CD4-positive, alpha-beta T cell (primary cell): Measurements from ENCODE around the gene CAPZB. TPM values are rescaled to one million over a fixed set of nuclear protein-coding genes. Genes with fewer than 3 reads are reported as not detected.

Experiments used
- ATAC-seq: fragments of 200-7000 bp; cut with Tn5 transposase; one replicate; pipeline ENCODE4 v1.10.0; 2022; ENCODE audit warnings: mild to moderate bottlenecking; ENCODE audit not compliant: poor library complexity
- CTCF ChIA-PET: fragments of 350-600 bp; sonication (Branson Sonifier 250); formaldehyde crosslinking; loops from one replicate; lab custom pipeline; 2021; ENCODE audit warnings: antibody characterized with exemption, inconsistent platforms; lab: Charles Lee
- POLR2A ChIA-PET: fragments of 350-600 bp; sonication (Branson Sonifier 250); formaldehyde crosslinking; loops from one replicate; lab custom pipeline; 2021; ENCODE audit warnings: antibody characterized with exemption, inconsistent platforms; lab: Charles Lee
- DNase-seq, 14 experiments: peaks; one replicate each; pipeline ENCODE4 v3.0.0-alpha.2; 2013 to 2020; ENCODE audit warnings: mixed read lengths in 2 of 14
- H3K27ac ChIP-seq, 2 donors: one replicate each; pipeline versions ENCODE4 v1.5.1 to v1.7.0; 2013; ENCODE audit warnings: low read length in 2 of 2, low read depth in 1 of 2, mild to moderate bottlenecking in 1 of 2
- H3K27me3 ChIP-seq, 2 experiments: 1 replicate in 1 of 2; 2 replicates in 1 of 2; pipeline versions ENCODE4 v1.6.1 to v1.7.0; 2013; ENCODE audit warnings: low read length in 2 of 2, control low read depth in 1 of 2, mild to moderate bottlenecking in 1 of 2, moderate library complexity in 1 of 2; ENCODE audit not compliant: insufficient read depth in 2 of 2, control insufficient read depth in 1 of 2
- H3K36me3 ChIP-seq: one replicate; pipeline ENCODE4 v1.6.1; 2013; ENCODE audit warnings: low read length, control low read depth; ENCODE audit not compliant: insufficient read depth
- H3K4me1 ChIP-seq: one replicate; pipeline ENCODE4 v1.6.1; 2013; ENCODE audit warnings: low read length, control low read depth; ENCODE audit not compliant: insufficient read depth
- H3K4me3 ChIP-seq: one replicate; pipeline ENCODE4 v1.5.1; 2013; ENCODE audit warnings: mild to moderate bottlenecking, low read length, moderate library complexity
- H3K9me3 ChIP-seq, 2 experiments: 1 replicate in 1 of 2; 2 replicates in 1 of 2; pipeline versions ENCODE4 v1.6.1 to v1.7.0; 2013; ENCODE audit warnings: low read length in 2 of 2, mild to moderate bottlenecking in 2 of 2, control low read depth in 1 of 2, moderate library complexity in 1 of 2; ENCODE audit not compliant: control insufficient read depth in 1 of 2, insufficient read depth in 1 of 2
- H3K27ac Mint-ChIP-seq: one replicate; pipeline ENCODE4 v1.8.0; 2020; ENCODE audit warnings: mixed read lengths
- H3K27me3 Mint-ChIP-seq: one replicate; pipeline ENCODE4 v1.8.0; 2021; ENCODE audit warnings: mixed read lengths
- H3K36me3 Mint-ChIP-seq: one replicate; pipeline ENCODE4 v1.8.0; 2021; ENCODE audit warnings: low read depth, mixed read lengths
- H3K4me1 Mint-ChIP-seq: one replicate; pipeline ENCODE4 v1.8.0; 2021; ENCODE audit warnings: low read depth, mixed read lengths
- H3K4me3 Mint-ChIP-seq: one replicate; pipeline ENCODE4 v1.8.0; 2020; ENCODE audit warnings: mild to moderate bottlenecking, mixed read lengths
- H3K9me3 Mint-ChIP-seq: one replicate; pipeline ENCODE4 v1.8.0; 2020; ENCODE audit warnings: mixed read lengths
- intact Hi-C, 2 experiments: fragments of 100-400 bp; cut with DNase I in 1 of 2; cut with micrococcal nuclease in 1 of 2; formaldehyde crosslinking; loops; one replicate each; pipeline versions ENCODE4 v1.15.1 to v1.9.0; 2023 to 2025; cut with DNase I, micrococcal nuclease
- total RNA-seq, 174 experiments: library from RNA in 2 of 174; stranded (reverse) in 2 of 174; gene quantifications; one replicate each; pipeline ENCODE4 v1.2.3 and lab custom pipeline; 2021 to 2026
- TF ChIP-seq, protein P1 (sequence below): fragments of 200-600 bp; IDR thresholded peaks from one replicate; pipeline ENCODE4 v1.8.0; 2022; ENCODE audit warnings: antibody characterized with exemption, mild to moderate bottlenecking

CAPZB gene
- total RNA-seq, 2 experiments from 2014 or later: 168 to 173 TPM

- peaks cover 54% of the 10 kb centered on the region for H3K36me3 Mint-ChIP-seq
- DNase-seq: peak in 6 of 14 experiments; percentile 29 to 64 (median 50)
- H3K27ac Mint-ChIP-seq: peak overlapping the region; percentile 86
- ChIA-PET CTCF (interaction anchor here (1.0 to 2.1 kb wide), 3 partner anchors 14 to 170 kb away, joined by 4 to 6 read pairs (median 4); no protein-coding TSS in a partner anchor), POLR2A (interaction anchor here (0.9 to 18.5 kb wide), 8 partner anchors 16 to 118 kb away, joined by 3 to 442 read pairs (median 6); a partner anchor contains a TSS)
- Histone ChIP-seq H3K27ac (peak overlapping the region; percentile 49 to 88), H3K27me3 (no peaks in the 10 kb centered on the region), H3K36me3 (peaks cover 39% of the 10 kb centered on the region), H3K4me1 (peaks cover 86% of the 10 kb centered on the region), H3K9me3 (no peaks in the 10 kb centered on the region), H3K4me3 (peak overlapping the region; percentile 78)
- peak overlapping the region; percentile 94 for H3K4me3 Mint-ChIP-seq
- TF ChIP-seq, protein P1, sequence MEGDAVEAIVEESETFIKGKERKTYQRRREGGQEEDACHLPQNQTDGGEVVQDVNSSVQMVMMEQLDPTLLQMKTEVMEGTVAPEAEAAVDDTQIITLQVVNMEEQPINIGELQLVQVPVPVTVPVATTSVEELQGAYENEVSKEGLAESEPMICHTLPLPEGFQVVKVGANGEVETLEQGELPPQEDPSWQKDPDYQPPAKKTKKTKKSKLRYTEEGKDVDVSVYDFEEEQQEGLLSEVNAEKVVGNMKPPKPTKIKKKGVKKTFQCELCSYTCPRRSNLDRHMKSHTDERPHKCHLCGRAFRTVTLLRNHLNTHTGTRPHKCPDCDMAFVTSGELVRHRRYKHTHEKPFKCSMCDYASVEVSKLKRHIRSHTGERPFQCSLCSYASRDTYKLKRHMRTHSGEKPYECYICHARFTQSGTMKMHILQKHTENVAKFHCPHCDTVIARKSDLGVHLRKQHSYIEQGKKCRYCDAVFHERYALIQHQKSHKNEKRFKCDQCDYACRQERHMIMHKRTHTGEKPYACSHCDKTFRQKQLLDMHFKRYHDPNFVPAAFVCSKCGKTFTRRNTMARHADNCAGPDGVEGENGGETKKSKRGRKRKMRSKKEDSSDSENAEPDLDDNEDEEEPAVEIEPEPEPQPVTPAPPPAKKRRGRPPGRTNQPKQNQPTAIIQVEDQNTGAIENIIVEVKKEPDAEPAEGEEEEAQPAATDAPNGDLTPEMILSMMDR: no peak
- no peaks in the 10 kb centered on the region for H3K9me3 Mint-ChIP-seq
- H3K27me3 Mint-ChIP-seq: no peaks in the 10 kb centered on the region
- intact Hi-C loops: loop anchor here in 1 of 2 experiments (2.0 to 5.0 kb wide), 3 partner anchors 14 to 276 kb away; no protein-coding TSS in a partner anchor
- no peak for ATAC-seq
- H3K4me1 Mint-ChIP-seq: peaks cover 83% of the 10 kb centered on the region
Observed at GRCh38 chr1:19483261-19483660, 2.1 kb downstream of the CAPZB start.

DNA sequence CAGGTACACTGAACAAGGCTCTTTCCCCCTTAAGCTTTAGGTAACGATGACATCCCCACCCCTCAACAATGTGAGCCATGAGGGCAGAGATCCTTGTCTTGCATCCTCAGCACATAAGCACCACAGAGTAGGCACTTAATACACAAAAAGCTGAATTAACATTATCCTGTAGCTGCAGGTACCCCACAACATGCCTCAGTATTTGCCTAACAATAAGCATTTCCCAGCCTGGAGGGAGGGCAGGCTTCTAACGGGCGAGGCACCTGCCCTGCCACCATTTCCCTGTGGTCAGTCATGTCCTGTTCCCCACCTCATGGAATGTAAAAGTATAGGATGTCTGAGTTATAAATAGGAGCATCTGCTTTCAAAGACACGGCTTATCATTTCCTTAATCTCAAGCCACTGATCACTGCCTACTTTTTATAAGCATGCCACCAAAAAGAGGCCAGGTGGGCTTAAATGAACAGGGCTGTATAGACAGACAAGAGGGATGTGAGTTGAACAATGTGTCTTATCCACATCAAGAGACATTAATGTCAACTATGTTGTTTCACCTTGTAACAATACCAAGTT lies 3.4 kb downstream of the CAPZB start:
- Histone ChIP-seq H3K36me3 (peaks cover 40% of the 10 kb centered on the region), H3K4me1 (peaks cover 86% of the 10 kb centered on the region), H3K4me3 (peak overlapping the region; percentile 4), H3K27ac (peak overlapping the region; percentile 18 to 51), H3K9me3 (no peaks in the 10 kb centered on the region), H3K27me3 (no peaks in the 10 kb centered on the region)
- DNase-seq (no peak), ATAC-seq (no peak)
- POLR2A ChIA-PET: interaction anchor here (1.1 to 18.5 kb wide), 3 partner anchors 9 to 115 kb away, joined by 4 to 442 read pairs (median 4); a partner anchor contains a TSS
- peaks cover 86% of the 10 kb centered on the region for H3K4me1 Mint-ChIP-seq
- peak overlapping the region; percentile 94 for H3K4me3 Mint-ChIP-seq
- no peaks in the 10 kb centered on the region for H3K9me3 Mint-ChIP-seq
- CTCF ChIA-PET: interaction anchor here (0.8 to 2.1 kb wide), 3 partner anchors 16 to 171 kb away, joined by 3 to 6 read pairs (median 4); no protein-coding TSS in a partner anchor
- peaks cover 62% of the 10 kb centered on the region for H3K36me3 Mint-ChIP-seq
- no peaks in the 10 kb centered on the region for H3K27me3 Mint-ChIP-seq
- peak overlapping the region; percentile 86 for H3K27ac Mint-ChIP-seq
- TF ChIP-seq, protein P1: no peak
- intact Hi-C loops: loop anchor here in 1 of 2 experiments (2.0 to 5.0 kb wide), 3 partner anchors 13 to 275 kb away; no protein-coding TSS in a partner anchor

DNA sequence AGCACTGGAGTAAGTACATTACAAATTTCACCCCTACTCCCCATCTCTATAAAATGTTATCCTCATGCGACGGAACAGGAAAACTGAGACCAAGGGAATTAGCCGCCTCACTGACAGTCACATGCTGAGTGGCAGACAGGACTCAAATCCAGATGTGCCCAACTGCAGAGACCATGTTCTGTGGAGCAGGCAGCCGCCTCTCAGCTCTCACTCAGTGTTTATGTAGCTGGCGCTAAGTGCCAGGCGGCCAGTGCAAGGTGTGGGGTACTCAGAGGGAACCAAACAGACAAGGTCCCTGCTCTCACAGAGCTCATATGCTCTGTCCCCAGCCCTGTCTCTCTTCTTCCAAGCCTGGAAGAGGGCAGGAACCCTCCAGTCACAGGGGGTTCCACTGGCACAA lies 5.1 kb downstream of the CAPZB start:
- Mint-ChIP-seq H3K36me3 (peaks cover 58% of the 10 kb centered on the region), H3K27me3 (no peaks in the 10 kb centered on the region), H3K9me3 (no peaks in the 10 kb centered on the region), H3K4me1 (peaks cover 91% of the 10 kb centered on the region), H3K27ac (peak overlapping the region; percentile 86), H3K4me3 (peak overlapping the region; percentile 31)
- ATAC-seq (no peak), DNase-seq (no peak)
- intact Hi-C loops: loop anchor here in 1 of 2 experiments (5.0 kb wide), 2 partner anchors 38 to 273 kb away; no protein-coding TSS in a partner anchor
- ChIA-PET CTCF (interaction anchor here (1.1 to 1.5 kb wide), 2 partner anchors 32 to 102 kb away, joined by 3 read pairs; no protein-coding TSS in a partner anchor), POLR2A (interaction anchor here (1.1 to 18.5 kb wide), 3 partner anchors 10 to 117 kb away, joined by 4 to 442 read pairs (median 4); a partner anchor contains a TSS)
- TF ChIP-seq, protein P1: no peak
- Histone ChIP-seq H3K27me3 (no peaks in the 10 kb centered on the region), H3K4me3 (no peak overlapping the region), H3K9me3 (no peaks in the 10 kb centered on the region), H3K4me1 (peaks cover 92% of the 10 kb centered on the region), H3K36me3 (peaks cover 46% of the 10 kb centered on the region), H3K27ac (no peak overlapping the region)
